Coronary artery (tissue), 2 donors: ENCODE measurements around the gene ATG12.

Experiments used
- DNase-seq: peaks from one replicate; pipeline ENCODE4 v3.0.0-alpha.2; 2017; ENCODE audit warnings: low spot score
- H3K27ac ChIP-seq, 2 donors: fragments of 200-600 bp; sonication (generic); one replicate each; pipeline ENCODE4 v1.5.1; 2016 to 2019
- H3K4me3 ChIP-seq: fragments of 200-600 bp; sonication (generic); 2 replicates; pipeline ENCODE4 v1.5.1; 2016; ENCODE audit warnings: mild to moderate bottlenecking, moderate library complexity
- CTCF ChIP-seq: fragments of 200-600 bp; sonication (generic); IDR thresholded peaks from one replicate; pipeline ENCODE4 v1.5.1; 2019; ENCODE audit warnings: antibody characterized with exemption

Gene ATG12

GRCh38 chr5:115854139-115854538 lies 12.8 kb upstream of the ATG12 start:
- H3K27ac ChIP-seq, result no peak overlapping the region
- TF ChIP-seq CTCF, result no peak
- DNase-seq, result no peak
- no peak overlapping the region for H3K4me3 ChIP-seq

GRCh38 chr5:115850744-115851416 lies 9.5 kb upstream of the ATG12 start:
- DNase-seq, result no peak
- Histone ChIP-seq H3K4me3 (peak overlapping the region; percentile 50), H3K27ac (peak overlapping the region; percentile 29 to 67)
- TF ChIP-seq CTCF, result no peak

- Histone ChIP-seq H3K4me3 (no peak overlapping the region), H3K27ac (no peak overlapping the region)
- DNase-seq, result no peak
- TF ChIP-seq CTCF, result no peak
These were observed 8.0 kb upstream of the ATG12 start for GRCh38 chr5:115849258-115849798.

GRCh38 chr5:115847290-115847689 lies 5.9 kb upstream of the ATG12 start:
- no peak for DNase-seq
- no peak for TF ChIP-seq CTCF
- Histone ChIP-seq H3K27ac (no peak overlapping the region), H3K4me3 (no peak overlapping the region)

GRCh38 chr5:115844321-115844817 lies 3.0 kb upstream of the ATG12 start:
- H3K27ac ChIP-seq, result peak overlapping the region in 1 of 2 donors; percentile 34
- H3K4me3 ChIP-seq, result peak overlapping the region; percentile 87
- DNase-seq, result no peak
- TF ChIP-seq CTCF, result no peak

GRCh38 chr5:115843444-115844130 lies 2.2 kb upstream of the ATG12 start:
- DNase-seq, result no peak
- Histone ChIP-seq H3K27ac (no peak overlapping the region), H3K4me3 (peak overlapping the region; percentile 87)
- no peak for TF ChIP-seq CTCF
